NCI-H2081 treated with DMSO at 0.1 percent for 48 hours (cell line): ENCODE data around the gene MARS1.

ENCODE experiments used
- DNase-seq: peaks from one replicate; lab custom pipeline; 2025; lab: John Stamatoyannopoulos, UW

Gene MARS1

DNA sequence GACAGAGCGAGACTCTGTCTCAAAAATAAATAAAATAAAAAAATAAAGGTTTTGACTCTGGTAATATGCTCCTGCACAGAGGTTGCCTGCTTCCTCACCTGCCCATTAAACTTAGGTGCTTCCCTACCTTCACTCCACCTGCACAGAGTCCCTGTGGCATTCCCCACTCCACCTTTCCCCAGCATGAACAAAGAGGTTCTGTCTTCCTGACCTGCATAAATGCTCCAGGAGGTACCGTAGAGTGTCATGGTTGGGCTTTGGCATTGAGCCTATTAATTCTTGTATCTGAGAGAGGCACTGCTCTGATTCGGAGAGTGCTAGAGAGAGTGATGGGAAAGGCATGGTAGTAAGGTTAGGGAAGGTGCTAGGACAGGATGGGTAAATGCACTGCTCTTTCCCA, 14.5 kb upstream of the MARS1 start:
- no peak for DNase-seq

DNA sequence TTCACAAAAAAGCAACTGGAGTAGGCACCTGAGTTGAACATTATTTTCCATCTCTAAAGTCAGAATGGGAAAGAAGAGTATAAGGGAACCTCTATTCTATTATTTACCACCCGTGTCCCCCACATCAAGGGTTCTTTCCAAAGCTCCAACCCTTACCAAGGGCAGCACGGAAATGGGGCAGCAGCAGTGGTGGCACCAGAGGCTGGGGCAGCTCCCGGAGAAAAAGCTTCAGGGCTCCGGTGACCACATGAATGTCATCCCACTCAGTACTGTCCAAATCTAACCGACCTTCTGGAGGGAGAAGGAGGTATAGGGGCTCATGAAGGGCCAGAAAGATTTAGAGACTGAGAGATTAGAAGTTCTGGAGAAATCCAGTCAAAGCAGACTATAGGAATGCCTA, 14.0 kb upstream of the MARS1 start:
- no peak for DNase-seq

DNA sequence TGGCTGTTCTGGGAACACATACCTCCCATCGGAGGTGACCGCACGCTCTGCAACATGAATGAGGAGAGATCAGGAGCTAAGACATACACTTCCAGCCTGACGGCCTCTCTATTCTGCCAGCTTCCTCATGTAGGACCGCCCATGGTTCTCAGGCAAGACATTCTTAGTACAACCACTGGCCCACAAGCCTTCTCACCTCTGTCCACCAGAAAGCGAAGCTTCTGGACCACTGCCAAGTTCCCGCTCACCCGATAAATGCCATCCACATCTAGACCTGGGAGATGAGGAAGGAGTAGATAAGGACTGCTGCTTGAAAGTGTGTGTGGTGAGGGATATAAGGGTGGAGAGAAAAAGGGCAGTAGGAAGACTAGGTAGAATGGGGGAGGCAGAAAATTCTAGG, 13.4 kb upstream of the MARS1 start:
- no peak for DNase-seq

DNA sequence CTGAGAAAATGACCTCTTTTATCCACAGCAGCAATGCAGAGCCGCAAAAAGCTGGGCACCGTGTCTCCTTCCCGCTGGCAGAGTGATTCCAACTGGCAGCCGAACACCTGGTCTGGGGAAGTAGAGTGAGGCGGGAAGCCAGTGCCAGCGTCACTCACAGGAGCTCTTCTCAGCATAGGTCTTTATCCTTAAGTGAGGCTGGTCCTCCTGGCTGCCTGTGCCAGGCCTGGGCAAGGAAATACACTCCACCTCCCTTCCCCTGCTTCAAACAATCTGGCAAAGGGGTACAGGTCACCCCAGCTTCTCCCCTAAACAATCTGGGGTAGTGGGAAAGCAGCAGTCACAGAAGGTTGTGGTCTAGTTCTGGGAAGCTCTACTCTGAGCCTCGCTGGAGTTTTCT, 13.0 kb upstream of the MARS1 start:
- no peak for DNase-seq

DNA sequence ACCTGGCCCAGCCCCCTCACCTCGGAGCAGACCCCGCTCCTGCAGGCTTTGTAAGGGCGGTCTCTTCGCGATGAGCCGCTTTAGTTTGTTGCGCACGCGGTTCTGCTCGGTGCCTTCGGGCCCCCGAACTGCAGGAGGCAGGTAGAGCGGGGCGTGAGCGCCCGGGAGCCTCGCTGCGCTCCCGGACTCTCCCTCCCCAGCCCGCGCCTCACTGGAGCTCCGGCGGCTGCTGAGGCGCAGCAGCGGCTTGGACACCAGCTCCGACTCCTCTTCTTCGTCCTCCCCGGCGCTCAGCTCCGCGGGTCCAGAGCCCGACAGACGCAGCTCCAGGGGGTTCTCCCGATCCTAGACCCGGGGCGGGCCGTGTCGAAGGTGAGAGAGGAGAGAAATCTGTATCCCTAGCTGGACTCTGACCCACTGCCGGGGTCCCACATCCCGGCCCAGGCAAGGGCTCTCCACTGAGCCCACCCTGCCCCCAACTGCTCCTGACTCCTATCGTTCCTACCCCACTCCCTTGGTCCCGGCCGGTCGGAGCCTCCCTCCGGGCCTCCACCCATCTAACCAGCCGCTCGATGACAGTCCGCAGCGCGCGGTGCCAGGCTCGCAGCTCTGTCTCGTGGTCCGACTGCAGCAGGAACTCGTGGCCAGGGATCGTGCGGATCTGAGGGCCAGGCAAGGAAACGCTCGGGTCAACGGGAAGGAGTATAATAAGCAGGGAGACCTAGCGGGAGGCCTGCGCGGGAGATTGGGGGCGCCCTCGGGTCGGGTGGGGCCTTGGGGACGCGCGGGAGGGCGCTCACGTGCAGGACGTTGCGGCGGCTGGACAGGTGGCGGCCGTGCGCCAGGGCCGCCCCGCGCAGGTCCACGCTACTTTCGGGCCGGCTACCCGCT, 12.4 kb upstream of the MARS1 start:
- DNase-seq: no peak

DNA sequence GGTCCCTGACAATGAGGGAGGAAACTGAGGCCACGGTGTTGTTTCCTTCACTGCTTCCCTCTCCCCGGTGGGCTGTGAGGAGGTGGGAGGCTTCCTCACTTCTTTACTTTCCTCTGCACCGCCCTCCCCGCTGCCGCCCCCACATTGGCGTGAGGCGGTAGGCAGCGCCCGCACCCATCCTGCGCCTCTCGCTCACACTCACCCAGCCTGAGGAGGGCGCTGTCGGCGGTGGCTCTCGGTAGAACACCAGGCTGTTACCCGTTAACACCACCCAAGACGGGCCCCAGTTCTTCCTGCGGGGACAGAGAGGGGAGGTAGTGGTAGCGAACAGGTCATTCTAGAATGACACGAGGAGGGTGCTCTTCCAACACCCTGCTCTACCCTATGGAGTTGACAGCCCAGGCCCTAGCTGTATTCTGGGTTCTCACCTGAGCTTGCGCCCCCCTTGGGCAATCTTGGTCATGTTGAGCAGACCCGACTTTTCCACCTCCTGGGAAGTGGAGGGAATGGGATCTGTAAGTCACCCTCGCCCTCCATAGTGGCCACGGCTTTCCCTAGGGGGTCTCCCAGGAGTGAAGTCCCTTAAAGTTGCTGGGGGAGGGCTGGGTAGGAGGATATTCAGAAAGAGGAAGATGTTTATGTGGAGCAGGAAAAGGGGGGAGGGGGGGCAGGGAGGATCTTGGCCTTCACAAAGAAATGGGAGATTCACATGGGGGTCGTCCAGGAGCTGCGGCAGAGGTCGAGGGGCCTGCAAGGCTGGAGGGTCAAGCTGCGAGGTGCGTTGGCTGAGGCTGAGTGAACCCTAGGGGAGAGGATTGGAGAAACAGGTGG, 11.5 kb upstream of the MARS1 start:
- DNase-seq: no peak

DNA sequence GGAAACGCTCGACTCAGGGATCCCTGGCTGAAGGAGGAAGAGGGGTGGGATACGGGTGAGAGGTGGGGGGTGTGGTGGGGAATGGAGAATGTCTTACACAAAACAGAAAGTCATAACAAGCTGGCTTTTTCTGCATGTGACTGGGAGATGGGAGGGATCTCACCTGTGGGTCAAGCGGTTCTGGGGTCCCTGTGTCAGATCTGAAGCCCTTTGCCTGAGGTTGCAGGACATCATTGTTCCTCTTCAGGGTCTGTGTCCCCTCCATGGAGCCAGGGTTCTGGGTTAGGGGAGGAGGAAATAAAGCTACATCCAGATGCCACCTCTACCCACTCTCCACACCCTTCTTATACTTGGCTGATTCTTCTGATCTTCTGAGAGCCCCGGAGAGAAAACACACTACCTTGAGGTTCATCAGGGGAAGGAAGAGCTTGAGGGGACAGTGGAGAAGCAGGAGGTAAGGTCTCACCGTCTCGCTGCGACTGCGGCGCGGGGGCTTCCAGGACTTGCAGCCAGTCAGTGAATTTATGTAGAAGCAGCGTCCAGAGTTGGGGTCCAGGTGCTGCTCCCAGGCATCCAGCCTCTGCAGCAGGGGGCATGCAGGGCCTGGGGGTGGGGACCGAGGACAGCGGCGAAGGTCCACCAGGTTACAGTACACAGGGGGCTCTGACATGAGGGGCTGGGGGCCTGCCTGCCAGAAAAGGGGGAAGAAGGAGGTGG, 10.7 kb upstream of the MARS1 start:
- DNase-seq: no peak

DNA sequence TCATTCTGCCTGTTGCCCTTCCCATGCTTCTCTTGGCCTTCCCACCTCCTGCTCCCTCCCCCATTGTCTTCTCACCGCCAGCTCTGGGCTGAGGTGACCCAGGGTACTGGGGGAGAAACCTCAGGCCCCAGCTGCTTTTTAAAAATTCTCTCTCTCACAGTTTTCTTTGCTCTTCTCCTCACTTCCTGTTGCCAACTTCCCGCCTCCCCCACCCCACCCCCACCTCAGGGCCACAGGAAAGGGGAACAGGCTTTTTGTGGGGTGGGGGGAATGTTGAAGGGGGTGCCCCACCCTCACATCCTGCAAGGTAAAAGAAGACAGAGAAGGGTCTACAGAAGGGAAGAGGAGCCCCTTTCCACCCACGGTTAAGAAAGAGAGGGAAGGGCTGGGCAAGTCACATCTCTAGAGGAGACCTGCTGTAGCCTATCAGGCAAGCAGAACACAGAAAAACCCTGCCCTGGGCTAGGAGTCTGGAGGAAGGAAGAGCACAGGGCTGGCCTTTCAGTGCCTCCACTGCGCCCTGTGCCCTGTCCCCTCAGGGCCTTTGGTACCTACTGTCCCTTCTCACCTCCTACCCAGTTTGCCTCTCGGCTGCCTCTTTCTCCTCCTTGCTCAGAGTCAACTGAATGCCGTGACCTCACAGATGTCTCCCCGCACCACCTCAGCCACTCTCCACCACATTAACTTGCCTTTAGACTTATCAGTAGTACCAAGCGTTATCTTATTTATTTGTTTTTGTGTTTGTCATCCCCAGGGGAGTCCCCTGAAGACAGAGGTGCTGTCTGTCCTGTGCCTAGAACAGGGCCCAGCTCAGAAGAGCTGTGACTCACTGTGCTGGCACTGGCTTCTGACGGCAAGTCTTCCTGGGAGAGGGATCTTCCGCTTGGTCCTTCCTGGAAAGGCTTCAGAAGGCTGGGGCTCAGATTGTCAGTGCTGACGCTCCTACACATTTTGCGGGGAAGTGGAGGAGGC, 9.9 kb upstream of the MARS1 start:
- no peak for DNase-seq

DNA sequence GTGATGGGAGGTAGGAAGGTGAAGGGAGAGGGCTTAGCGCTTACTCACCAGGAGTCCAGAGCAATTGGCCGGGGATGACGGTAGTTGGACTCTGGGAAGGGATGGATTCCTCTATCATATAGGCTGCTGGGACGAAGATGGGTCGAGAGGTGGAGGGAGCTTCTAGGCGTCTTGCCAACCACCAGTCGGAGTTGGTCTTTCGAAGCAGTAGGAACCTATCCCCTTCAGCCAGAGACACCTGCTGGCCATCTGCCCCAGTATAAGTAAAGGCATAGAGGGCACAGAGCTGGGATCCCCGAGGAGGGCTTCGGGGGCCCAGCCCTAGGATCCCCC, 8.9 kb upstream of the MARS1 start:
- no peak for DNase-seq

DNA sequence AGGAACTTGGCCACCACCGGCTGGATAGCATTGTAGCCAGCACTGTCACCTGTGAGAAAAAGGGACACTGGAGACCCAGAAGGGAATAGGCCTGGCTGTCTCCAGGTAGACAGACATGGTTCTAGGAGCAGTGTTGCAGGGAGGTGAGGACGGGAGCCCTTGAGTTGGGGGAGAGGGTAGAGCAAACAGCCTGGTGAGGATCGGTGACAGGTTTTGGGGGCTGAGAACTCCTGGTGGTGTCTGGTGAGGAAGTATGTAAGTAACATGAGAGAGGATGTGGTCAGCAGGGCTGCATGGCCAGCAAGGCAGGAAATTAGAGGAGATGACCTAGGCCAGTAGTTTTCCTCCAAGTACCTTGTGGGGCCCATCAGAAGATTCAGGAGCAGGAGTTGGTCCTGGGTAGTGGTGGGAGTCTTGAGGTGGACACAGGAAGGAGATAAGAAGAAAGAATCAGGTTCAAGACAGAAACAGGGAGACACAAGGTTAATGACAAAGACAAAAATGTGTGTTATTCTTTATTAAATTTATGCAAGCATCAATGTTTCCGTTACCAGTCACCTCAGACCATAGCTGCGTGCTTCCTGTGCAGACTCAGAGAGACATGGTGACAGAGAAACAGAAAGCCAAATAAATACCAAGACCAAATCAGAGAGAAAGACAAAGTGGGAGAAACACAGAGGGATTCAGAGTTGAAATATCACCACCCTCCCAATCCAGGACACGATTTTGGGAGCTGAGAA, 8.3 kb upstream of the MARS1 start, which contains the start of gene ARHGAP9:
Gene ARHGAP9 (minus strand): TSS at position 491 of the 740 bp plus-strand sequence. CDS start 460 bp downstream, at position 31.
- no peak for DNase-seq

DNA sequence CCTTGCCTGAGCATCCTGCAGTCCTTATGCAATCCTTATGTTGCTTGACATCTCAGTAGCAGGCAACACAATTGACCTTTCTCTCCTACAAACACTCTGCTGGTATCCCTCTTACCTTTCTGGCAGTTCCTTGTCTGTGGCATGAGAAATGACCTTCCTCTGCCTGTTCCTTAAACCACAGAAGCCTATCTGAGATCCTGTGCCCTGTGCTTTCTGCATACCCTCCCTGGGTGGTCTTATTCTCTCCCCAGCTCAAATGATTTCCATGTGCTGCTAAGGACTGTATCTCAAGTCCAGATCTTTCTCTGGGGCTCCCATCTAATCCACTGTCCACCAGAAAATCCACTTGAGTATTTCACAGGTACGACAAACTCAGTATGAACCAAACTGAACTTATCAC, 6.2 kb upstream of the MARS1 start:
- DNase-seq: no peak

DNA sequence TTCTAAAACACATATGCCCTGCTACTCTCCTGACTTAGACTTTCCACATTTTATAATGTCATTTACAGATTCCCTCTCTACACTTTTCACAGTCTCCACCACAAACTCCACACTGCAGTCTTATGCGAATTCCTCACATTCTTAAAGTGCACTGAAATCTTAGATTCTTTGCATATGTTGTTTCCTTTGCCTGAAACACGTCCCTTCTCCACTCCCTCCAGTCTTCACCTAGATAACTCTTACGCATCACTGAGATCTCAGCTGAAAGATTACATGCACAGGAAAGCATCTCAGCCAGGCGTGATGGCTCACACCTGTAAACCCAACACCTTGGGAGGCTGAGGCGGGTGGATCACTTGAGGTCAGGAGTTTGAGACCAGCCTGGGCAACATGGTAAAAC, 4.4 kb upstream of the MARS1 start:
- DNase-seq: no peak

DNA sequence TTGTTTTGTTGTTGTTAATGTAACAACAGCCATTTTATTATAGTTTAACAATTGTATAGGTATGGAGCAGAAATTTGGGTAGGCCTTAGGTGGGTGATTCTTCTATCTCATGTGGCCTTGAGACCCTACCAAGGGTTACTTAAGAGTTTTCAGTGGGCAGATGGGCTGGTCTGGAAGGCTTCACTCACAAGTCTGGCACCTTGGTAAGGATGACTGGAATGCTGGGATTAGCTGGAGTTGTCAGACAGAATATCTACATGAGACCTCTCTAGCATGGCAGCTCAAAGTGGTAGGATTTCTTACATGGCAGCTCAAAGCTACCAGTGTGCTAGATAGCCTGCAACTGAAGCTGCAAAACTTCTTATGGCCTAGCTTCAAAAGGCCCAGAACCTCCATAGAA, 2.2 kb upstream of the MARS1 start:
- no peak for DNase-seq

DNA sequence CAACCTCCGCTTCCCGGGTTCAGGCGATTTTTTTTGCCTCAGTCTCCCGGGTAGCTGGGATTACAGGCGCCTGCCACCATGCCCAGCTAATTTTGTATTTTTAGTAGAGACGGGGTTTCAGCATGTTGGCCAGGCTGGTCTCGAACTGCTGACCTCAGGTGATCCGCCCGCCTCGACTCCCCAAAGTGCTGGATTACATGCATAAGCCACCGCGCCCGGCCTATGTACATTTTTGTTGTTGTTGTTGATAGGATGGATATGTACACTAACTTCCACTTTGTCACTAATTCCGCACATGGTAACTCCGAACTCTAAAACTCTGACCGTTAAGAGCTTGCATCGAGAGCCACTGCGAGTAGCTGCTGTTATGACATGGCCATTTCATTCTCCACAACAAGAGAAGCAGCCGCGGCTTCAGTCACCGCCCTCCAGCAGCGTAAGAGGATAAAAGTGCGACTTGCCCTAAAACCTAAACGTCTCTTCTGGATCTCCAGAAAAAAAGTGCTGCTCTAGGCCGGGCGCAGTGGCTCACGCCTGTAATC, 742 bp upstream of the MARS1 start:
- no peak for DNase-seq

DNA sequence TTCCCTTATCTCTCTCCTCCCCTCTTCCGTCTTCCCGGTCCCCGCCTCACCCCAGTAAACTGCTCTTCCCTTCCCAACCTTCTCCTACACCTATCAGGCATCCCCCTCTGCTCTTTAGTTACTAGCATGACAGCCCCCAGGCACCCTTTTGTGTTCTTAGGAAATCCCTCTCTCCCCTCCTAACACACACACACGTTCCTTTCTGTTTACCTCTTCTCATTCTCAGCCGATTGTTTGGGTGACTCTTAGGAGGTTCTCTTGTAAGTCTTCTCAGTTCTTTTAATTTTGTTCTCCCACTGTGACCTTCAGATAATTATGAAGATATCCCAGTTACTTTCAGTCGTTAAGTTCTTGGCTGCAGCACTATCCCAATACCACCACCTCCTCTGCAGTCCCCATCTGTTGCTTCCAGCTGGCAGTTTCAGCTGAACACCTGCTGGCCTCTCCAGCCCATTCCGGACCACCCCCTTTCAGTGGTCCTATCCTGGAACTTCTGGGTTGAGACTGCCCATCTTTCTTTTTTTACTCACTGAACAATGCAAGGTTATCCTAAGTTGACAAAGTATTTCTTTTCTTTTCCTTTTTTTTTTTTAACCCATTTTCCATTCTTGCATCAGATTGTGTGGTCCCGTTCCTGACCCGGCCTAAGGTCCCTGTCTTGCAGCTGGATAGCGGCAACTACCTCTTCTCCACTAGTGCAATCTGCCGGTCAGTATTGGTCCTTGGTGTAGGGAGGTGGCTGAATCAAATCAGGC, 711 bp downstream of the MARS1 start:
- DNase-seq: no peak

DNA sequence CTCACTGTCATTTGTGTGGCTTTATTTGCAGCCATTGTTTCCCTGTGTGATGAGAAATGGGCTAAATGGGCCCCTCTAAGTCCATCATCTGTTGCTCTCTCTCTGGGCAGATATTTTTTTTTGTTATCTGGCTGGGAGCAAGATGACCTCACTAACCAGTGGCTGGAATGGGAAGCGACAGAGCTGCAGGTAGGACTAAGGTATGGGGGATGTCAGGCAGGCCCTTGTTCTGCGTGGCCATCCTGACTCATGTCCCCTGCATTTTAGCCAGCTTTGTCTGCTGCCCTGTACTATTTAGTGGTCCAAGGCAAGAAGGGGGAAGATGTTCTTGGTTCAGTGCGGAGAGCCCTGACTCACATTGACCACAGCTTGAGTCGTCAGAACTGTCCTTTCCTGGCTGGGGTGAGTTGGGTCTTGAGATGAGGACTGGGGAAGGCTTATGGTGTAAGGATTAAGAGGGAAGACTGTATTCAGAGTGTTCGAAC, 1.3 kb downstream of the MARS1 start:
- DNase-seq: no peak

DNA sequence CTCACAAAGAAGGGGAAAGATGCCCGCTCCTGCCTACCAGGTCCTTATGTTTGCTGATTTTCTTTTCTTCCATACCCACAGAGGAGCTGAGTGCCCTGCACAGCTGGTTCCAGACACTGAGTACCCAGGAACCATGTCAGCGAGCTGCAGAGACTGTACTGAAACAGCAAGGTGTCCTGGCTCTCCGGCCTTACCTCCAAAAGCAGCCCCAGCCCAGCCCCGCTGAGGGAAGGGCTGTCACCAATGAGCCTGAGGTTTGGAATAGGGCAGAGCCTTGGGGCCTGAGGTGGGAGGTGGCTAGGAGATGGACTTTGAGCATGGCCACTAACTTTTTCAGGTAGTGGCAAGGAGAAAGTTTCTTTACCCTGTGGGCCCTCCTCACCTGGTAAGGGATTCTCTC, 2.3 kb downstream of the MARS1 start:
- no peak for DNase-seq

DNA sequence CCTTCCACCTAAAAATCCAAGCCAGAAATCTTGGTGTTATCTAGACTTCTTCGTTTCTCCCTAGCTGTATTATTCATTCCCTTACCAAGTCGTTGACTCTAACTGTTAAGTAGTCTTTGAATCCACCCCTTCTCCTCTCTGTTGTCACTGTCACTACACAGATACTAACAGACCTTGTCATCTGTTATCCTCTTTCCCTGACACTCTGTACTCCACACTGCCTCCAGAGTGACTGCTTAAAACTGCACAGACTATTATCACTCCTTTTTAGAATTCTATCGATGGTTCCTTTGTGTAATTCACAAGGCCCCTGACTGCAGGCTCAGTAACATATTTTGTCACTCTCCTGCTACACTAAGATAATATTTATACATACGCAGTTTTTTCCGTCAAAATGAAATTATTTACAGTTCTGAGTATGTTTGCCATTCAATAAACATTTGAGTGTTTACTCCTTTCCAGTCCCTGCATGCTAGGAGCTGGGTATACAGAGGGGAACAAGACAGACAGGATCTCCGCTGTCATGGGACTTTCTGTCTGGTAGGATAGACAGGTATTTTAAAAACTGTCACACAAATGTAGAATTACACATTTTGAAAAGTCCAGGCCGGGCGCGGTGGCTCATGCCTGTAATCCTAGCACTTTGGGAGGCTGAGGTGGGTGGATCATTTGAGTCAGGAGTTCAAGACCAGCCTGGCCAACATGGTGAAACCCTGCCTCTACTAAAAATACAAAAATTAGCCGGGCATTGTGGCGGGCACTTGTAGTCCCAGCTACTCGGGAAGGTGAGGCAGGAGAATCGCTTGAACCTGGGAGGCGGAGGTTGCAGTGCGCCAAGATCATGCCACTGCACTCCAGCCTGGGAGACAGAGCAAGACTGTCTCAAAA, 3.8 kb downstream of the MARS1 start:
- DNase-seq: no peak
